NCI-H748 (cell line): Measurements from ENCODE around the gene FAM83G.
A peak's percentile ranks its signal among the peaks of the same experiment; 100 is the strongest.

Experiments
- DNase-seq: peaks from one replicate; lab custom pipeline; 2025; ENCODE audit not compliant: unreplicated experiment; lab: John Stamatoyannopoulos, UW

Gene FAM83G

GRCh38 chr17:19010729-19011505, 6.4 kb upstream of the FAM83G start:
- no peak for DNase-seq

- no peak for DNase-seq
These were observed 5.4 kb upstream of the FAM83G start for GRCh38 chr17:19009970-19010369.

- DNase-seq = no peak
These were observed 2.1 kb upstream of the FAM83G start for GRCh38 chr17:19006698-19007097.

- no peak for DNase-seq
These were observed 1.3 kb upstream of the FAM83G start for GRCh38 chr17:19005789-19006430.

GRCh38 chr17:19005137-19005773, 691 bp upstream of the FAM83G start:
- no peak for DNase-seq

GRCh38 chr17:19003543-19004420, 782 bp downstream of the FAM83G start:
- peak; percentile 80 for DNase-seq

GRCh38 chr17:19002805-19003542, 1.6 kb downstream of the FAM83G start:
- no peak for DNase-seq

- DNase-seq = no peak
These were observed 2.5 kb downstream of the FAM83G start for GRCh38 chr17:19001907-19002590.

- no peak for DNase-seq
These were observed 3.8 kb downstream of the FAM83G start for GRCh38 chr17:19000531-19001325.

- DNase-seq = no peak
These were observed 4.7 kb downstream of the FAM83G start for GRCh38 chr17:18999911-19000310.

GRCh38 chr17:18999394-18999793, 5.2 kb downstream of the FAM83G start:
- no peak for DNase-seq

GRCh38 chr17:18997650-18998196, 6.8 kb downstream of the FAM83G start:
- DNase-seq = no peak

- peak; percentile 23 for DNase-seq
These were observed 8.1 kb downstream of the FAM83G start for GRCh38 chr17:18996458-18996857.

- DNase-seq = no peak
These were observed 9.3 kb downstream of the FAM83G start for GRCh38 chr17:18995220-18995619.

GRCh38 chr17:18994631-18995030, 9.9 kb downstream of the FAM83G start:
- DNase-seq = no peak

- no peak for DNase-seq
These were observed 10.5 kb downstream of the FAM83G start for GRCh38 chr17:18993905-18994526.

GRCh38 chr17:18992454-18993130, 12.0 kb downstream of the FAM83G start:
- DNase-seq = no peak
